Common myeloid progenitor, CD34-positive (primary cell): ENCODE measurements around the gene PPP1R16B.

Experiments used
- CTCF ChIA-PET: fragments of 350-600 bp; sonication (Branson Sonifier 250); formaldehyde crosslinking; loops from one replicate; lab custom pipeline; 2021; ENCODE audit warnings: antibody characterized with exemption; lab: Charles Lee
- POLR2A ChIA-PET: fragments of 350-600 bp; sonication (Branson Sonifier 250); formaldehyde crosslinking; loops from one replicate; lab custom pipeline; 2021; ENCODE audit warnings: antibody characterized with exemption; lab: Charles Lee
- DNase-seq, 3 donors: peaks; one replicate each; pipeline versions ENCODE4 v3.0.0 to v3.0.0-alpha.2; 2013
- H3K27ac ChIP-seq, 2 experiments: 1 replicate in 1 of 2; 2 replicates in 1 of 2; pipeline ENCODE4 v1.7.0; 2013; ENCODE audit warnings: inconsistent platforms in 2 of 2, low read length in 2 of 2, mild to moderate bottlenecking in 2 of 2, low read depth in 1 of 2, moderate library complexity in 1 of 2; ENCODE audit not compliant: severe bottlenecking in 2 of 2, insufficient read depth in 1 of 2, poor library complexity in 1 of 2
- H3K27me3 ChIP-seq, 5 experiments: replicated peaks in 2 of 5; 1 replicate in 3 of 5; 2 replicates in 2 of 5; pipeline versions ENCODE4 v1.6.1 to v1.7.0; 2013; ENCODE audit warnings: low read length in 4 of 5, mild to moderate bottlenecking in 2 of 5, moderate library complexity in 2 of 5, inconsistent platforms in 1 of 5; ENCODE audit not compliant: insufficient read depth in 5 of 5, control insufficient read depth in 4 of 5
- H3K36me3 ChIP-seq, 4 experiments: 1 replicate in 2 of 4; 2 replicates in 2 of 4; pipeline versions ENCODE4 v1.6.1 to v1.7.0; 2013; ENCODE audit warnings: low read length in 3 of 4, control low read depth in 1 of 4, mild to moderate bottlenecking in 1 of 4; ENCODE audit not compliant: control insufficient read depth in 4 of 4, insufficient read depth in 4 of 4
- H3K4me1 ChIP-seq, 4 experiments: 1 replicate in 3 of 4; 2 replicates in 1 of 4; pipeline versions ENCODE4 v1.6.1 to v1.7.1; 2013; ENCODE audit warnings: low read length in 3 of 4, mild to moderate bottlenecking in 3 of 4, control low read depth in 1 of 4, inconsistent platforms in 1 of 4, moderate library complexity in 1 of 4; ENCODE audit not compliant: control insufficient read depth in 4 of 4, insufficient read depth in 4 of 4; ENCODE audit errors: control extremely low read depth in 1 of 4
- H3K4me3 ChIP-seq, 7 experiments: 1 replicate in 4 of 7; 2 replicates in 3 of 7; pipeline versions ENCODE4 v1.5.1 to v1.7.0; 2013; ENCODE audit warnings: mild to moderate bottlenecking in 7 of 7, low read length in 6 of 7, moderate library complexity in 6 of 7, inconsistent platforms in 2 of 7, low read depth in 2 of 7, control low read depth in 1 of 7; ENCODE audit not compliant: insufficient read depth in 4 of 7, control insufficient read depth in 1 of 7; ENCODE audit errors: extremely low read depth in 1 of 7
- H3K9me3 ChIP-seq, 5 experiments: 1 replicate in 4 of 5; 2 replicates in 1 of 5; pipeline versions ENCODE4 v1.6.1 to v1.7.1; 2013; ENCODE audit warnings: low read length in 4 of 5, mild to moderate bottlenecking in 2 of 5, inconsistent platforms in 1 of 5, low read depth in 1 of 5, moderate library complexity in 1 of 5; ENCODE audit not compliant: control insufficient read depth in 4 of 5, insufficient read depth in 2 of 5; ENCODE audit errors: control extremely low read depth in 1 of 5
- WGBS: methylation state at CpG from one replicate; pipeline ENCODE4 v1.1.5; 2013; ENCODE audit not compliant: insufficient coverage; 5-methylcytosine and 5-hydroxymethylcytosine counted together

Gene PPP1R16B

GRCh38 chr20:38870733-38871559 lies 65.4 kb downstream of the PPP1R16B start:
- H3K27ac ChIP-seq, result no peak overlapping the region

GRCh38 chr20:38871560-38871953 lies 66.1 kb downstream of the PPP1R16B start:
- ChIA-PET CTCF (interaction anchor here (0.7 kb wide), 1 partner anchor 22 kb away, joined by 4 read pairs; no protein-coding TSS in a partner anchor), POLR2A (interaction anchor here (0.6 kb wide), 1 partner anchor 96 kb away, joined by 3 read pairs; no protein-coding TSS in a partner anchor)
- H3K9me3 ChIP-seq, result no peaks in the 10 kb centered on the region
- no peak overlapping the region for H3K27ac ChIP-seq
- DNase-seq, result no peak
- H3K27me3 ChIP-seq, result no peaks in the 10 kb centered on the region
- H3K4me3 ChIP-seq, result no peak overlapping the region
- no peaks in the 10 kb centered on the region for H3K36me3 ChIP-seq
- no CpG with 5 or more reads among the region's 3 CpGs for WGBS
- H3K4me1 ChIP-seq, result peaks cover 11 to 28% (median 27%) of the 10 kb centered on the region in 4 experiments

More at GRCh38 chr20:38870733-38871559, 65.4 kb downstream of the PPP1R16B start:
- no peaks in the 10 kb centered on the region for H3K36me3 ChIP-seq
- CTCF ChIA-PET, result interaction anchor here (0.7 kb wide), 1 partner anchor 22 kb away, joined by 4 read pairs; no protein-coding TSS in a partner anchor
- no peaks in the 10 kb centered on the region for H3K9me3 ChIP-seq
- H3K27me3 ChIP-seq, result no peaks in the 10 kb centered on the region
- peaks cover 8 to 24% (median 21%) of the 10 kb centered on the region in 4 experiments for H3K4me1 ChIP-seq
- H3K4me3 ChIP-seq, result no peak overlapping the region
- no peak for DNase-seq
- POLR2A ChIA-PET, result no interaction called here
- 95% methylated on average over 11 of the region's 12 CpGs for WGBS

- DNase-seq, result no peak
- Histone ChIP-seq H3K4me1 (peaks cover 11 to 31% (median 28%) of the 10 kb centered on the region in 4 experiments), H3K27ac (no peak overlapping the region), H3K27me3 (no peaks in the 10 kb centered on the region), H3K4me3 (no peak overlapping the region), H3K9me3 (no peaks in the 10 kb centered on the region), H3K36me3 (no peaks in the 10 kb centered on the region)
- ChIA-PET CTCF (no interaction called here), POLR2A (interaction anchor here (0.6 kb wide), 1 partner anchor 95 kb away, joined by 3 read pairs; no protein-coding TSS in a partner anchor)
- WGBS, result 98% methylated on average over 6 of the region's 7 CpGs
These were observed 66.5 kb downstream of the PPP1R16B start for GRCh38 chr20:38872036-38872435.

GRCh38 chr20:38872491-38873049 lies 67.1 kb downstream of the PPP1R16B start:
- Histone ChIP-seq H3K4me1 (peaks cover 11 to 32% (median 28%) of the 10 kb centered on the region in 4 experiments), H3K36me3 (no peaks in the 10 kb centered on the region), H3K27me3 (no peaks in the 10 kb centered on the region), H3K4me3 (no peak overlapping the region), H3K27ac (peak overlapping the region in 1 of 2 experiments; percentile 21), H3K9me3 (no peaks in the 10 kb centered on the region)
- DNase-seq, result no peak
- 94% methylated on average over 15 of the region's 15 CpGs for WGBS
- ChIA-PET CTCF (interaction anchor here (1.9 kb wide), 1 partner anchor 21 kb away, joined by 4 read pairs; no protein-coding TSS in a partner anchor), POLR2A (interaction anchor here (0.5 kb wide), 1 partner anchor 32 kb away, joined by 3 read pairs; no protein-coding TSS in a partner anchor)

- H3K9me3 ChIP-seq, result no peaks in the 10 kb centered on the region
- peak in 2 of 3 donors; percentile 18 to 46 for DNase-seq
- H3K27me3 ChIP-seq, result no peaks in the 10 kb centered on the region
- H3K4me3 ChIP-seq, result no peak overlapping the region
- 92% methylated on average over 12 of the region's 12 CpGs for WGBS
- H3K36me3 ChIP-seq, result no peaks in the 10 kb centered on the region
- ChIA-PET CTCF (interaction anchor here (1.9 kb wide), 1 partner anchor 20 kb away, joined by 4 read pairs; no protein-coding TSS in a partner anchor), POLR2A (interaction anchor here (0.5 kb wide), 1 partner anchor 32 kb away, joined by 3 read pairs; no protein-coding TSS in a partner anchor)
- peaks cover 11 to 32% (median 28%) of the 10 kb centered on the region in 4 experiments for H3K4me1 ChIP-seq
- peak overlapping the region in 1 of 2 experiments; percentile 21 for H3K27ac ChIP-seq
These were observed 67.6 kb downstream of the PPP1R16B start for GRCh38 chr20:38873050-38873581.

GRCh38 chr20:38874460-38875174 lies 69.1 kb downstream of the PPP1R16B start:
- DNase-seq, result peak in 2 of 3 donors; percentile 33 to 60
- ChIA-PET CTCF (interaction anchor here (0.9 to 2.1 kb wide), 9 partner anchors 10 to 149 kb away, joined by 3 to 5 read pairs (median 4); no protein-coding TSS in a partner anchor), POLR2A (interaction anchor here (1.3 kb wide), 1 partner anchor 70 kb away, joined by 4 read pairs; the partner anchor contains the start of gene PPP1R16B)
- Histone ChIP-seq H3K4me1 (peaks cover 12 to 41% (median 33%) of the 10 kb centered on the region in 4 experiments), H3K4me3 (peak overlapping the region in 5 of 7 experiments; percentile 5 to 72 (median 51)), H3K9me3 (no peaks in the 10 kb centered on the region), H3K27me3 (no peaks in the 10 kb centered on the region), H3K36me3 (no peaks in the 10 kb centered on the region), H3K27ac (peak overlapping the region in 1 of 2 experiments; percentile 15)
- 29% methylated on average over 4 of the region's 4 CpGs for WGBS
